Measurements from ENCODE around the gene DPP3. TPM values are rescaled to one million over a fixed set of nuclear protein-coding genes. Genes with fewer than 3 reads are reported as not detected.

The DPP3 gene
- total and polyA plus RNA-seq, 2 of the 4 experiments (the other 2 are of a cell fraction): 51.8 to 66.3 TPM

DNA sequence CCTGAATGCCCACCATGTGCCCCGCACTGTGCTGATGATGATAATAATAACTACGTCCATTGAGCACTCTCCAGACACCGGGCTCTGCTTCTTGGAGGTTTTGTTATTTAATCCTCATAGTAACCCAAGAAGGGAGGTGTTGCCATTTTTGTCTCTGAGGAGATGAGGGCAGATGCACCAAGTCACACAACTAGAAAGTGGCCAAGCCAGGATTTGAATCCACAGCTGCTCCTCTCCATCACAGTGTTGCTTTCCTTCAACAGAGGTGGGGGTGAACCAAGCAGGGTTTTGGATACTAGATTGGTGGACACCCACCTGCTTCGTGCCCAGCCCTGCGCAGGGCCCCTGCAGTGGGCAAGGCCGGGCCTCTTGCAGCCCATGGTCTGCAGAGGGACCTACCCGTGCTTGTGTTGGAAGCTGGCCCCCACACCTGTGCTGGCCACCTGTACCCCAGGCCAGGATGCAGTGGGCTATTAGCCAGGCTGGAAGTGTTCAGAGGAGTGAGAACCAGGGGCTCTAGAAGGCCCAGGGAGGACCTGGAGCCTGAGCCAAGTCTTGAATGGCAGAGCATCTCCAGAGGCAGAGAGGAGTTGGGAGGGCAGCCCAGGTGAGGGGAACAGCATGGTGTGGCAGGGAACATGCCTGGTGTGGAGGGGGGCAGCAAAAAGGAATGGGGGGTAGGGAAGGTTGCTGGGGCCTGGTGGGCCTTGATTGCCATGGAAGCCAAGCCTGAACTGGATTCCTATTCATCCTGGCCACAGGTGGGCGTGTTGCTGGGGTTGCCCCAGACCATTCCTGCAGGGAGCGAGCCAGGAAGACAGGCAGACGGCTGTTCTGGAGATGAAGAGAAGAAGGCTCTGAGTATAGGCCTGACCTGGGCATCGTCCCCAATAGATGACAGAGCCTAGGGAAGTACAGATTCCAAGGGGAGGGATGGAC is 2.7 kb upstream of the DPP3 start (continued):
- TF ChIP-seq MAFK (IDR thresholded peaks at IDR 0.05; ENCODE audit: low read depth, low read length): no peak

DNA sequence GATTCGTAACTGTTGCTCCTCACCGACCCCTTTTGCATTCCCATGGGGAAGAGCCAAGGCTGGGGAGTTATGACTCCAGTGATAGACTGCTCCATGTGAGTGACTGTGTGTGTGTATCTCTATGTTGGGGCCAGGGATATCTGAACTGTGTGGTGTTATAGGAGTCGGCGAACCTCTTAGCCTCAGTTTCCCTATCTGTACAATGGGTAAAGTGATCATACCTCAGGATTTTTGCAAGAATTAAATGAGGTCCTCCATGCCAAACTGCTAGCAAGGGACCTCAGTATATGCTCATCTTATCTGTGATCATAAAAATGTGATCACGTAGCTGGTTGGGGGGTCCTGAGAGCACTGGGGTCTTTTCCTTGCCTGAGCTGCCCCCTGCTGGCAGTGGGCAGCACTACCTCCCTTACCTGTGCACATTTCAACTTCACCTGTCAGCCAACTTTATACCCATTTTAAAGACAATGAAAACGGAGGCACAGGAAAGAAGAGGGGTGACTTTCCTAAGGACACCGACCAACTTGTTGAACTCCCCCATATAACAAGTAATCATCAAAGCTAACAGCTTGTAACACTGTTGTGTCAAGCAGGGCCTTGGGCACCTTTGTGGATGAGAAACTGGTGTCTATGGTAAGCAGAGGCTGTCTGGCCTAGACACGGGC is 1.4 kb upstream of the DPP3 start:
- intact Hi-C loops (cut with micrococcal nuclease): loop anchor here (2.0 kb wide), 1 partner anchor 140 kb away; no protein-coding TSS in a partner anchor
- Histone ChIP-seq H2BK20ac (ENCODE audit: low read depth, low read length) (no peak overlapping the region), H3K4ac (ENCODE audit: low read depth, low read length) (peak overlapping the region; percentile 92), H3K14ac (replicated peaks; ENCODE audit: low read depth, low read length) (peak overlapping the region; percentile 94), H2AFZ (replicated peaks; ENCODE audit: low read length, poor library complexity) (peak overlapping the region; percentile 97), H3K4me1 (ENCODE audit: control insufficient read depth, insufficient read depth, low read length) (peaks cover 8% of the 10 kb centered on the region), H3K23ac (ENCODE audit: low read depth, low read length) (peak overlapping the region; percentile 76), H2AK9ac (replicated peaks; ENCODE audit: low read depth, low read length, poor library complexity) (peak overlapping the region; percentile 90), H4K5ac (ENCODE audit: low read depth, low read length) (peak overlapping the region; percentile 72), H3K36me3 (ENCODE audit: control insufficient read depth, insufficient read depth, low read length) (peaks cover 11% of the 10 kb centered on the region), H3K56ac (ENCODE audit: extremely low read depth, insufficient read depth, low read length) (peak overlapping the region; percentile 88; the same call in 1 of the 2 replicates), H4K20me1 (ENCODE audit: insufficient read depth, low read length) (peaks cover 11% of the 10 kb centered on the region; the same call in 1 of the 2 replicates), H2BK120ac (ENCODE audit: low read depth, low read length) (no peak overlapping the region), H2AK5ac (ENCODE audit: low read depth, low read length) (peak overlapping the region; percentile 91), H3K27ac (ENCODE audit: insufficient read depth, low read length) (peak overlapping the region; percentile 91), H3K4me2 (ENCODE audit: low read depth, low read length) (peak overlapping the region; percentile 100), H2BK15ac (ENCODE audit: low read depth, low read length) (no peak overlapping the region), H4K8ac (ENCODE audit: low read depth in 2 of 2, low read length in 2 of 2) (peak overlapping the region; percentile 46 to 95; a peak in 2 of 4 replicates), H3K79me1 (ENCODE audit: low read depth in 1 of 2, low read length in 2 of 2) (peaks cover 19 to 58% of the 10 kb centered on the region in 2 experiments), H3K18ac (ENCODE audit: low read depth, low read length) (peak overlapping the region; percentile 31; the same call in 1 of the 2 replicates), H2BK5ac (ENCODE audit: low read depth, low read length, poor library complexity, severe bottlenecking) (peak overlapping the region; percentile 85), H4K91ac (ENCODE audit: insufficient read depth, low read depth, low read length) (peak overlapping the region; percentile 84), H3K4me3 (ENCODE audit: insufficient read depth, low read depth, low read length) (peak overlapping the region; percentile 82), H3K9ac (ENCODE audit: low read depth, low read length) (peak overlapping the region; percentile 95), H3K9me3 (ENCODE audit: control insufficient read depth, insufficient read depth, low read length) (no peaks in the 10 kb centered on the region), H3K27me3 (ENCODE audit: control insufficient read depth, insufficient read depth, low read length) (no peaks in the 10 kb centered on the region), H3K9me1 (ENCODE audit: insufficient read depth, low read length) (peaks cover 7% of the 10 kb centered on the region; the same call in 1 of the 2 replicates)
- ChIA-PET CTCF (interaction anchor here (0.8 to 1.2 kb wide), 2 partner anchors 12 to 61 kb away, joined by 3 to 5 read pairs; no protein-coding TSS in a partner anchor), POLR2A (ENCODE audit: unreplicated experiment) (no interaction called here)
- DNase-seq (no peak), ATAC-seq (ENCODE audit: low read depth) (no peak)
- in situ Hi-C loops (cut with MboI; ENCODE audit: low sequenced_read_pairs): no loop called here
- dilution Hi-C loops (cut with HindIII; ENCODE audit: low sequenced_read_pairs, unreplicated experiment): no loop called here
- no TSS peak for BruUV-seq (replicated peaks)
- no CpG with 5 or more reads among the region's 8 CpGs for WGBS, 2 experiments (ENCODE audit: extremely low coverage in 2 of 2, insufficient read length in 1 of 2)
- TF ChIP-seq SMC3 (IDR thresholded peaks at IDR 0.05; ENCODE audit: low read depth, low read length) (peak; percentile 40), CHD1 (IDR thresholded peaks at IDR 0.05; ENCODE audit: low read depth, low read length) (no peak), MAFK (IDR thresholded peaks at IDR 0.05; ENCODE audit: low read depth, low read length) (no peak), NFE2L2 (IDR thresholded peaks at IDR 0.05; ENCODE audit: low read depth, low read length) (no peak), MAZ (IDR thresholded peaks at IDR 0.05; ENCODE audit: borderline replicate concordance, low read depth, low read length) (no peak), CEBPB (IDR thresholded peaks at IDR 0.05; ENCODE audit: low read depth, low read length) (no peak), RCOR1 (IDR thresholded peaks at IDR 0.05; ENCODE audit: insufficient replicate concordance, low read length) (no peak), RFX5 (IDR thresholded peaks at IDR 0.05; ENCODE audit: low read depth, low read length) (no peak)
- TF ChIP-seq, protein P1, sequence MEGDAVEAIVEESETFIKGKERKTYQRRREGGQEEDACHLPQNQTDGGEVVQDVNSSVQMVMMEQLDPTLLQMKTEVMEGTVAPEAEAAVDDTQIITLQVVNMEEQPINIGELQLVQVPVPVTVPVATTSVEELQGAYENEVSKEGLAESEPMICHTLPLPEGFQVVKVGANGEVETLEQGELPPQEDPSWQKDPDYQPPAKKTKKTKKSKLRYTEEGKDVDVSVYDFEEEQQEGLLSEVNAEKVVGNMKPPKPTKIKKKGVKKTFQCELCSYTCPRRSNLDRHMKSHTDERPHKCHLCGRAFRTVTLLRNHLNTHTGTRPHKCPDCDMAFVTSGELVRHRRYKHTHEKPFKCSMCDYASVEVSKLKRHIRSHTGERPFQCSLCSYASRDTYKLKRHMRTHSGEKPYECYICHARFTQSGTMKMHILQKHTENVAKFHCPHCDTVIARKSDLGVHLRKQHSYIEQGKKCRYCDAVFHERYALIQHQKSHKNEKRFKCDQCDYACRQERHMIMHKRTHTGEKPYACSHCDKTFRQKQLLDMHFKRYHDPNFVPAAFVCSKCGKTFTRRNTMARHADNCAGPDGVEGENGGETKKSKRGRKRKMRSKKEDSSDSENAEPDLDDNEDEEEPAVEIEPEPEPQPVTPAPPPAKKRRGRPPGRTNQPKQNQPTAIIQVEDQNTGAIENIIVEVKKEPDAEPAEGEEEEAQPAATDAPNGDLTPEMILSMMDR (conservative IDR thresholded peaks at IDR 0.05; ENCODE audit: low read depth, low read length): peak; percentile 60
- TF ChIP-seq, protein P2, sequence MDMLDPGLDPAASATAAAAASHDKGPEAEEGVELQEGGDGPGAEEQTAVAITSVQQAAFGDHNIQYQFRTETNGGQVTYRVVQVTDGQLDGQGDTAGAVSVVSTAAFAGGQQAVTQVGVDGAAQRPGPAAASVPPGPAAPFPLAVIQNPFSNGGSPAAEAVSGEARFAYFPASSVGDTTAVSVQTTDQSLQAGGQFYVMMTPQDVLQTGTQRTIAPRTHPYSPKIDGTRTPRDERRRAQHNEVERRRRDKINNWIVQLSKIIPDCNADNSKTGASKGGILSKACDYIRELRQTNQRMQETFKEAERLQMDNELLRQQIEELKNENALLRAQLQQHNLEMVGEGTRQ (IDR thresholded peaks at IDR 0.05; ENCODE audit: low read depth, low read length): no peak

Data from IMR-90 (cell line).